Right ventricle myocardium superior (tissue), 1 donor: ENCODE measurements around the gene OPCML. TPM values are rescaled to one million over a fixed set of nuclear protein-coding genes. Genes with fewer than 3 reads are reported as not detected.
"Not testable (repeated sequence)": the region's sequence is repeated elsewhere in the genome, so short reads cannot be mapped to it uniquely, and the experiment has no call there.

Experiments
- ATAC-seq: fragments of 200-7000 bp; cut with Tn5 transposase; one replicate; pipeline ENCODE4 v1.9.1; 2020; ENCODE audit warnings: mild to moderate bottlenecking; ENCODE audit not compliant: poor library complexity
- DNase-seq: peaks from one replicate; pipeline ENCODE4 v3.0.0-alpha.2; 2020
- intact Hi-C: fragments of 100-400 bp; cut with DNase I; formaldehyde crosslinking; loops from one replicate; pipeline ENCODE4 v1.11.2; 2022
- total RNA-seq: library from RNA; stranded (reverse); fragmentation: NEBNext Ultra II Directional; extraction: Animal tissue kit (Norgen Biotek cat#: 25700); gene quantifications from one replicate; pipeline ENCODE4 v1.2.1, GENCODE V29; 2021
- donor health status: DM: no; HTN: yes; CAD: no; lungs with severe emphysema.

OPCML gene
- total RNA-seq, 1 donor from 2014 or later, result 0.59 TPM

- no peak for ATAC-seq
- no peak for DNase-seq
- intact Hi-C loops, result no loop called here
Measured at GRCh38 chr11:132429685-132430084, 1102.6 kb downstream of the OPCML start.

- no peak for ATAC-seq
- intact Hi-C loops, result no loop called here
- DNase-seq, result no peak
Measured at GRCh38 chr11:132427611-132428010, 1104.7 kb downstream of the OPCML start.

- intact Hi-C loops, result no loop called here
- DNase-seq (no peak), ATAC-seq (no peak)
Measured at GRCh38 chr11:132424433-132424832, 1107.9 kb downstream of the OPCML start.

GRCh38 chr11:132423266-132423665 is 1109.0 kb downstream of the OPCML start:
- DNase-seq (no peak), ATAC-seq (no peak)
- intact Hi-C loops, result no loop called here

GRCh38 chr11:132422722-132423121 is 1109.6 kb downstream of the OPCML start:
- intact Hi-C loops, result no loop called here
- DNase-seq (no peak), ATAC-seq (no peak)

GRCh38 chr11:132421555-132421954 is 1110.7 kb downstream of the OPCML start:
- intact Hi-C loops, result no loop called here
- ATAC-seq (no peak), DNase-seq (no peak)

- intact Hi-C loops, result no loop called here
- no peak for DNase-seq
- ATAC-seq, result no peak
Measured at GRCh38 chr11:132414451-132414850, 1117.8 kb downstream of the OPCML start.

GRCh38 chr11:132410383-132410782 is 1121.9 kb downstream of the OPCML start:
- intact Hi-C loops, result no loop called here

GRCh38 chr11:132409573-132410355 is 1122.5 kb downstream of the OPCML start:
- intact Hi-C loops, result no loop called here
- DNase-seq, result no peak
- no peak for ATAC-seq

More at GRCh38 chr11:132410383-132410782, 1121.9 kb downstream of the OPCML start:
- ATAC-seq (no peak), DNase-seq (no peak)

GRCh38 chr11:132408877-132409276 is 1123.4 kb downstream of the OPCML start:
- ATAC-seq (no peak), DNase-seq (no peak)
- intact Hi-C loops, result no loop called here

- intact Hi-C loops, result no loop called here
- DNase-seq (no peak), ATAC-seq (no peak)
Measured at GRCh38 chr11:132405728-132406127, 1126.6 kb downstream of the OPCML start.

GRCh38 chr11:132402071-132402684 is 1130.1 kb downstream of the OPCML start:
- intact Hi-C loops, result loop anchor here (5.0 kb wide), 1 partner anchor 290 kb away; no protein-coding TSS in a partner anchor
- DNase-seq, result no peak
- ATAC-seq, result peak; percentile 75

GRCh38 chr11:132396318-132396717 is 1136.0 kb downstream of the OPCML start:
- DNase-seq (no peak), ATAC-seq (no peak)
- intact Hi-C loops, result no loop called here

- ATAC-seq (no peak), DNase-seq (no peak)
- intact Hi-C loops, result no loop called here
Measured at GRCh38 chr11:132395434-132395833, 1136.9 kb downstream of the OPCML start.

- DNase-seq (no peak), ATAC-seq (no peak)
- intact Hi-C loops, result no loop called here
Measured at GRCh38 chr11:132379540-132379939, 1152.8 kb downstream of the OPCML start.

- intact Hi-C loops, result no loop called here
- no peak for DNase-seq
- ATAC-seq, result no peak
Measured at GRCh38 chr11:132373405-132374143, 1158.7 kb downstream of the OPCML start.

GRCh38 chr11:132370114-132370513 is 1162.2 kb downstream of the OPCML start:
- intact Hi-C loops, ATAC-seq, DNase-seq: not testable (repeated sequence)

GRCh38 chr11:132367293-132367692 is 1165.0 kb downstream of the OPCML start:
- no peak for DNase-seq
- intact Hi-C loops, result no loop called here

GRCh38 chr11:132365650-132366049 is 1166.7 kb downstream of the OPCML start:
- DNase-seq (no peak), ATAC-seq (no peak)
- intact Hi-C loops, result no loop called here

More at GRCh38 chr11:132367293-132367692, 1165.0 kb downstream of the OPCML start:
- ATAC-seq, result no peak
